Measurements from ENCODE around the gene NCEH1.

NCEH1 gene

GRCh38 chr3:172675441-172676193 lies 35.2 kb downstream of the NCEH1 start:
- H3K27me3 ChIP-seq (ENCODE audit: control insufficient read depth, low read length): no peaks in the 10 kb centered on the region
- H3K9me2 ChIP-seq (replicated peaks; ENCODE audit: control insufficient read depth, low read length): no peaks in the 10 kb centered on the region
- H3K79me2 ChIP-seq (ENCODE audit: control insufficient read depth, low read length): no peaks in the 10 kb centered on the region
- no peaks in the 10 kb centered on the region for H3K36me3 ChIP-seq (ENCODE audit: control insufficient read depth, low read length)
- no peak overlapping the region for H3K27ac ChIP-seq (ENCODE audit: low read depth, low read length)
- no peaks in the 10 kb centered on the region for H4K20me1 ChIP-seq (ENCODE audit: control insufficient read depth, insufficient read depth, low read depth, low read length)
- H3K4me2 ChIP-seq (ENCODE audit: low read length): no peak overlapping the region
- H3K4me3 ChIP-seq (ENCODE audit: low read length): no peak overlapping the region
- no peaks in the 10 kb centered on the region for H3F3A ChIP-seq (ENCODE audit: control insufficient read depth, insufficient read depth)
- TF ChIP-seq EZH2phosphoT487 (IDR thresholded peaks at IDR 0.05; ENCODE audit: borderline replicate concordance, low read length) (no peak), CTCF (IDR thresholded peaks at IDR 0.05; ENCODE audit: low read depth, low read length, poor library complexity, severe bottlenecking) (peak; percentile 84)
- no peaks in the 10 kb centered on the region for H3K9me3 ChIP-seq (ENCODE audit: control insufficient read depth, insufficient read depth, low read length)
- no peaks in the 10 kb centered on the region for H3K4me1 ChIP-seq (ENCODE audit: control insufficient read depth, low read length)

- Histone ChIP-seq H4K20me1 (ENCODE audit: control insufficient read depth, insufficient read depth, low read depth, low read length) (no peaks in the 10 kb centered on the region), H3K79me2 (ENCODE audit: control insufficient read depth, low read length) (no peaks in the 10 kb centered on the region), H3K4me1 (ENCODE audit: control insufficient read depth, low read length) (peaks cover 5% of the 10 kb centered on the region; the same call in 1 of the 2 replicates), H3K27ac (ENCODE audit: low read depth, low read length) (no peak overlapping the region), H3K9me3 (ENCODE audit: control insufficient read depth, insufficient read depth, low read length) (no peaks in the 10 kb centered on the region), H3K4me2 (ENCODE audit: low read length) (no peak overlapping the region), H3K36me3 (ENCODE audit: control insufficient read depth, low read length) (no peaks in the 10 kb centered on the region), H3K4me3 (ENCODE audit: low read length) (no peak overlapping the region), H3F3A (ENCODE audit: control insufficient read depth, insufficient read depth) (no peaks in the 10 kb centered on the region), H3K9me2 (replicated peaks; ENCODE audit: control insufficient read depth, low read length) (no peaks in the 10 kb centered on the region), H3K27me3 (ENCODE audit: control insufficient read depth, low read length) (no peaks in the 10 kb centered on the region)
- TF ChIP-seq EZH2phosphoT487 (IDR thresholded peaks at IDR 0.05; ENCODE audit: borderline replicate concordance, low read length) (no peak), CTCF (IDR thresholded peaks at IDR 0.05; ENCODE audit: low read depth, low read length, poor library complexity, severe bottlenecking) (peak; percentile 88)
These were observed 37.6 kb downstream of the NCEH1 start for GRCh38 chr3:172673210-172673679.

DNA sequence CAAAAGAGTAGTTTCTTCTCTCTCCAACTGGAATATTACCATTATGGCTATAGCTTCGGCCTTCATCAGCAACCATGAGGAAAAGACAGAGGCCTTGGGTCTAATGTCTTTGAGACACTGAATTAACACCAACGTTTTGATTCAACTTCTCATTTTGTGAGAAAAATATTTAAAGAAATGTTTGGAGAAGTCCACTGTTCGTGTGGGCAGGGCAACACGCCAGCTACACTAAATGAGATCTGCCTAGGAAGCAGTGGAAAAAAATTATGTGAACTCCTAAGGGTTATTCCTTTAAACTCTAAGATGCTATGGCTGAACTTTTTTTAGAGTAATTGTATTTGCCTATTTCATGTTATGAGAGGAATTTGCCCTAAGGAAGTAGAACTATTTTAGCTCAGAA lies 41.8 kb downstream of the NCEH1 start:
- no peaks in the 10 kb centered on the region for H3K36me3 ChIP-seq (ENCODE audit: control insufficient read depth, low read length)
- peaks cover 10% of the 10 kb centered on the region for H3K4me1 ChIP-seq (ENCODE audit: control insufficient read depth, low read length)
- no peak for TF ChIP-seq EZH2phosphoT487 (IDR thresholded peaks at IDR 0.05; ENCODE audit: borderline replicate concordance, low read length)
- no peak for TF ChIP-seq CTCF (IDR thresholded peaks at IDR 0.05; ENCODE audit: low read depth, low read length, poor library complexity, severe bottlenecking)
- H4K20me1 ChIP-seq (ENCODE audit: control insufficient read depth, insufficient read depth, low read depth, low read length): no peaks in the 10 kb centered on the region
- H3K27me3 ChIP-seq (ENCODE audit: control insufficient read depth, low read length): no peaks in the 10 kb centered on the region
- H3K79me2 ChIP-seq (ENCODE audit: control insufficient read depth, low read length): no peaks in the 10 kb centered on the region
- no peaks in the 10 kb centered on the region for H3K9me2 ChIP-seq (replicated peaks; ENCODE audit: control insufficient read depth, low read length)
- no peaks in the 10 kb centered on the region for H3F3A ChIP-seq (ENCODE audit: control insufficient read depth, insufficient read depth)
- no peak overlapping the region for H3K4me2 ChIP-seq (ENCODE audit: low read length)
- H3K4me3 ChIP-seq (ENCODE audit: low read length): no peak overlapping the region
- no peaks in the 10 kb centered on the region for H3K9me3 ChIP-seq (ENCODE audit: control insufficient read depth, insufficient read depth, low read length)
- H3K27ac ChIP-seq (ENCODE audit: low read depth, low read length): no peak overlapping the region

Data from DOHH2 (cell line).